ENCODE measurements around the gene OSTF1. TPM values are rescaled to one million over a fixed set of nuclear protein-coding genes. Genes with fewer than 3 reads are reported as not detected.

Gene OSTF1
- polyA plus RNA-seq, 3 donors = 14.3 to 76.3 (median 44.0) TPM

GRCh38 chr9:75108571-75108970 is 20.3 kb downstream of the OSTF1 start:
- whole genome bisulfite sequencing, 3 donors = 28 to 76% (median 44%) methylated on average over 4 of the region's 4 CpGs
- no peak overlapping the region for H3K27ac ChIP-seq (ENCODE audit: low read depth, low read length)

GRCh38 chr9:75109210-75109839 is 21.0 kb downstream of the OSTF1 start:
- WGBS, 3 donors = 86 to 98% (median 89%) methylated on average over 7 of the region's 7 CpGs
- no peak overlapping the region for H3K27ac ChIP-seq (ENCODE audit: low read depth, low read length)

DNA sequence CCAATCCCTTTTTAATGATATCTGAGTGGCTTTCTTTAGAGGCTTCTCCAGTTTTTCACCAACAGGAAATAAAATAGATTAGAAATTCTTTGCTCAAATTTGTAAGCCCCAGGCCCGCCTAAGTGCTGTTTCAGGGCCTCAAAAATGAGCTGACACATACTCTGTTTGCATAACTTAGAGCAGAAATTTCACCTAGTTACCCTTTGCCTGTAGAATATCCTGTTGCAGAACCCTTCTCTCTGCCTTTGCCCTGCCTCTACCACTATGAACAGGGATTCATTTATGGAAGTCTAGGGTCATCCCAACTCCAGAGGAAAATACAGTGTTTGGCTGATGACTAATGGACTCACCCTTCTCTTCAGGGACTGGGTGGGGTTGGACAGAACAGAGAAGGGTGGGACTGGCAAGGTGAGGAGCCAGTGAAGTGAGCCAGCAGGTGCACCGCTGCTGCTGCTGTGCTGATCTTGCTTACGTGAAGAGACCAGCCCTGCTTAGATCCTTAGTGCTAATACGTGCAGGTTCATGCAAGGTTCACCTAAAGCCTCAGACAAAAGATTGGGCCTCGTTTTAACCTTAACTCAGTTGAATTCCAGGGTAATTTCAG is 22.8 kb downstream of the OSTF1 start:
- no peak overlapping the region for H3K27ac ChIP-seq (ENCODE audit: low read depth, low read length)
- WGBS, 3 donors = 64 to 80% (median 68%) methylated on average over 5 of the region's 5 CpGs

DNA sequence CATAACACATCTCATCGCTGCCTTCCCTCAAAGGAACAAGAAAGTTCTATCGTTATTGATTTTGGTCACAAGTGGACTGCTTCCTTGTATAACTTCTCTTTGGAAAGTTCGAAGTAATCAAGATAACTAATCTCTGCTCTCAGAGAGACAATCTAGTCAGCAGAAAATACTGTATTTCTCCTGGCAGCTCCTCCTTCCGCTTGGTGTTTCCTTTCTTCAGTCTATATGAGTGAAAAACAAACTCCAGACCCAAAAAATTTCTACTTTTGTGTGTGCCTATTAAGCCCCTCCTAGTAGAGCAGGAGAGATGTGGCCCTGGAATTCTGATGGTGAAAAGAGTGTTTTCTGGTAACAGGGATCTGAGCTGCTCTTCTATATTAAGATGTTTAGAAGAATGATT is 24.5 kb downstream of the OSTF1 start:
- H3K27ac ChIP-seq (ENCODE audit: low read depth, low read length) = no peak overlapping the region
- 32 to 65% (median 59%) methylated on average over 4 of the region's 4 CpGs for WGBS, 3 donors

- WGBS, 3 donors = 53 to 79% (median 53%) methylated on average over 4 of the region's 4 CpGs
Observed at GRCh38 chr9:75116306-75116705, 28.0 kb downstream of the OSTF1 start.

GRCh38 chr9:75117564-75117963 is 29.2 kb downstream of the OSTF1 start:
- WGBS, 3 donors = 90 to 100% (median 100%) methylated on average over 1 of the region's 1 CpG
- no peak overlapping the region for H3K27ac ChIP-seq (ENCODE audit: low read depth, low read length)

More at GRCh38 chr9:75116306-75116705, 28.0 kb downstream of the OSTF1 start:
- no peak overlapping the region for H3K27ac ChIP-seq (ENCODE audit: low read depth, low read length)

- WGBS, 3 donors = 84 to 93% (median 88%) methylated on average over 4 of the region's 4 CpGs
- no peak overlapping the region for H3K27ac ChIP-seq (ENCODE audit: low read depth, low read length)
Observed at GRCh38 chr9:75120686-75121085, 32.4 kb downstream of the OSTF1 start.

DNA sequence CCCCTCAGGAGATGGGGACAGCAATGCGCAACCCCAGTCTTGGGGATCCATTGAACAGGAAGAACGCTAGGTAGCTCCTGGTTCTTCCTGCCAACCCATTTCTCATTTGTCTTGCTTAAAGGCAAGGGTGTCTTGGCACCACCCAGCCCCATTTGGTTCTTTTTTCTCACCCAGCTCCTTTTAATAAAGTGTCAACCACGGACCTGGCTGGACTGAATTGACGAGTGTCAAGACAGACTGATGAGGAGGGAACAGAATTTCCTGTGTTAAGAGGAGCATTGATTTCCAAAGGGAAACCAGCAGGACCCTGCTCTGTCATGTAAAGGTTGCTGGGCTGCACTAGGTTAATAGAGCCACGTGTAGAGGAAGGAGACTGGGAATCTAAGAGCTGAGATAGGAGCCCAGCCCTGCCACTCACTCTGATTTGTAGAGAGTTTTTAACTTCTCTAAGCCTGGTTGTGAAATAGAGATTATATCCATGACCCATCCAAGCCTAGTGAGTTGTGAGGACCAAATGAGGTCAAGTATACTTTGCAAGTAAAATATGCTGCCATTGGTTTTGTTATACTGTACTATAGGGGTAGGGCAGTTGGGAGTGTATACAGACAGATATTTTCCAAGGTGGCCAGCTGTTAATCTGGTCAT is 33.7 kb downstream of the OSTF1 start:
- no peak overlapping the region for H3K27ac ChIP-seq (ENCODE audit: low read depth, low read length)
- 78 to 86% (median 81%) methylated on average over 5 of the region's 5 CpGs for WGBS, 3 donors

DNA sequence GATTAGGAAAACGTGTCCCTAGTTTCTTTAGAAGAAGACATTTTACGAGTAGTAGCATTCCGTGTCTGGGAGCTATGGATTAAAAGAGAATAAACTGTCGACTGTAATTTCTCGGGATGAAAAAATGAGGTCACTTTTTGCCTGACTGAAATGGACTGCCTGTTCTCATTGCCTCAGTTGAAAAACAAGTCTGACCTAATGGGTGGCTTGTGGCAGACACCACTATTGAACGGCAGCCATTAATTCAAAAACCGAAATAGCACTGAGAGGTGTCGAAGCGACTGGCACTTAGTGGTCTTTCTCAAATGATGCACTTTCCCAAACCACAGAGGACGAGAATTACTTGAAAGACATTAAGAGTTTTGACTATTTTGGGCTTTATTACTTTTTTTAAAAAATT is 35.4 kb downstream of the OSTF1 start:
- no peak overlapping the region for H3K27ac ChIP-seq (ENCODE audit: low read depth, low read length)
- 95 to 96% (median 96%) methylated on average over 10 of the region's 10 CpGs for WGBS, 3 donors

DNA sequence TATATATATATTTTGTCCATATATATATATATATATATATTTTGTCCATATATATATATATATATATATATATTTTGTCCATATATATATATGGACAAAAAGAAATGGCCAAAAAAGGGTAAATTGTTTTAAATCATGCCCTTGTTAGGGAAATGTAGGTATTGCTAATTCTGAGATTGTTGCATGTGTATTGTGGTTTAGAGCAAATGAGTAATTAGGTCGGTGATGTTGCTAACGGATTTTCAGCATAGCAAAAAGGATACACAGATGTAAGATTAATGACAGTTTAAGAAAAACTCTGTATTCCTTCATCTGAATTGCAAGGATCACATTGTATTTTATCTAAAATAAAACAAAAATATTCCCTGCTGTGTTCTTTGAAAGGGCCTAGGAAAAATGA is 40.2 kb downstream of the OSTF1 start:
- no peak overlapping the region for H3K27ac ChIP-seq (ENCODE audit: low read depth, low read length)
- 77 to 96% (median 82%) methylated on average over 2 of the region's 2 CpGs for WGBS, 3 donors

DNA sequence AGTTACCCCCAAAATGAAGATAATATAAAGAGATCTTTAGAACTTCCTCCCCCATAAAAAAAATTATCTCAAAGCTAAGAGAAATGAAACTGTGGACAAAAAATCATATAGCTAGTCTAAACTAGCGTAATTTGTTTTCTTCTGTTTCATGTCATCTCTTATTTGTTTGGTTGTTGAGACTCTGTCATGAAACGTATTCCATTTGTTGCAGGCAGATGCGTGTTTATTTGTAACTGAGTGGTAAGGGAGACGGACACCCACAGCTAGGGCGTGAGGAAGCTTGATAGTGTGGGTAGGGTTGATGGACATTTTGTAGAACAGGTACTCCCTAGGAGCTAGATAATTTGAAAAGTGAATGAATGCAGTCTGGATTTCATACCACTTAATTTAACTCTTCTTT is 41.9 kb downstream of the OSTF1 start:
- WGBS, 3 donors = 96 to 99% (median 97%) methylated on average over 5 of the region's 5 CpGs
- no peak overlapping the region for H3K27ac ChIP-seq (ENCODE audit: low read depth, low read length)

GRCh38 chr9:75130621-75131230 is 42.4 kb downstream of the OSTF1 start:
- 67 to 79% (median 79%) methylated on average over 5 of the region's 5 CpGs for WGBS, 3 donors
- no peak overlapping the region for H3K27ac ChIP-seq (ENCODE audit: low read depth, low read length)

GRCh38 chr9:75131700-75132099 is 43.4 kb downstream of the OSTF1 start:
- H3K27ac ChIP-seq (ENCODE audit: low read depth, low read length) = no peak overlapping the region
- 93 to 96% (median 93%) methylated on average over 3 of the region's 3 CpGs for WGBS, 3 donors

DNA sequence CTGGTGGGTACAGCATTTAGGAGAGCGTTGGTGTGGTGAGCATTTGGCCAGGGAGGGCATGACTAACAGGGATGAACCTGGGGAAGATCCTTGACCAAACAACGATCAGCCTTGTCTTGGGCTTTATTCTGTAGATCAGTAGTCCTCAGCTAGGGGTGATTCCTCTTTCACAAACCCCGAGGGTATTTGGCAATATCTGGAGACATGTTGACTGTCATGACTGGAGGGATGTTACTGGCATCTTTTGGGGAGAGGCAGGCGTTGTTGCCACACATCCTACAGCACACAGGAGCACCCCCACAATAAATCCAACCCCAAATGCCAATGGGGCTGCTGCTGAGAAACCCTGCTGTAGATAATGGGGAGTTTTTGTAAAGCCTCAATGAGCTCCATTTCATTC is 43.9 kb downstream of the OSTF1 start:
- no peak overlapping the region for H3K27ac ChIP-seq (ENCODE audit: low read depth, low read length)
- 59 to 87% (median 76%) methylated on average over 4 of the region's 4 CpGs for WGBS, 3 donors

DNA sequence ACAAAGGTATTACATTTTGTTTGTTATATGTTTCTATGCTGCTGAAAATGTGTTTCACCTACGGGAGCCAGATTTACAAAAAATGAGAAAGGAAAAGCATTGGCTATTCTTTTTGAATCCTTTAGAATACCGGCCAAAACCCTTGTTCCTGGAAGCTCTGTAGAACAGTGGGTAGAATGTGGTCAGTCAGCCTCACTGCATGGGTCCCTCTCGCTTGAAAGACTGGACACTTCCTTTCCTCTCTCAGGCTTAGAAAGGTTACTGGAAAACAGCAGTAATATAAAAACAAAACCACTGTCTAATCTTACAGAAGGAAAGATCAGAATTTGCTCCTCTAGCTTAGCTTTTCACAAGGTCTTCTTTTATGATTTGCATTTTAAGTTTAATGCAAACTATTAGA is 45.1 kb downstream of the OSTF1 start:
- WGBS, 3 donors = 90 to 93% (median 92%) methylated on average over 3 of the region's 3 CpGs
- no peak overlapping the region for H3K27ac ChIP-seq (ENCODE audit: low read depth, low read length)

DNA sequence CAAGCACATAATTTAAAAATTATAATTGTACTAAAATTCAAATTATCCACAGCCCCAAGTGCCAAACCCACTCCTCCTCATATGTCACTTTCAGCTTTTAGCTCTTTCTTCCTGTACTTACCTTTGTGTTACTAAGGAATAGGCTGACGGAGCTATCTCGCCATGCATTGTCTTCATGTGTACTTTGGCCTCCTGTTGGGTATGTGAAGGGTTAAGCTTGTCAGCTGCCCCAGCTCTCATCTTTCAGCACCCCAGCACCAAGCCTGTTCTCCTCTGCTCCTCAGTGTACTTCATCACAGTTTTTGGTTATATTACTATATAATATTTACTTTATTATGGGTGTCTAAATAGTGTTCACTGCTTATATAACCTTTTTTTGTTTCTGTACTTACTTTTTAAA is 46.2 kb downstream of the OSTF1 start:
- H3K27ac ChIP-seq (ENCODE audit: low read depth, low read length) = no peak overlapping the region
- WGBS, 3 donors = 76 to 96% (median 87%) methylated on average over 2 of the region's 2 CpGs

DNA sequence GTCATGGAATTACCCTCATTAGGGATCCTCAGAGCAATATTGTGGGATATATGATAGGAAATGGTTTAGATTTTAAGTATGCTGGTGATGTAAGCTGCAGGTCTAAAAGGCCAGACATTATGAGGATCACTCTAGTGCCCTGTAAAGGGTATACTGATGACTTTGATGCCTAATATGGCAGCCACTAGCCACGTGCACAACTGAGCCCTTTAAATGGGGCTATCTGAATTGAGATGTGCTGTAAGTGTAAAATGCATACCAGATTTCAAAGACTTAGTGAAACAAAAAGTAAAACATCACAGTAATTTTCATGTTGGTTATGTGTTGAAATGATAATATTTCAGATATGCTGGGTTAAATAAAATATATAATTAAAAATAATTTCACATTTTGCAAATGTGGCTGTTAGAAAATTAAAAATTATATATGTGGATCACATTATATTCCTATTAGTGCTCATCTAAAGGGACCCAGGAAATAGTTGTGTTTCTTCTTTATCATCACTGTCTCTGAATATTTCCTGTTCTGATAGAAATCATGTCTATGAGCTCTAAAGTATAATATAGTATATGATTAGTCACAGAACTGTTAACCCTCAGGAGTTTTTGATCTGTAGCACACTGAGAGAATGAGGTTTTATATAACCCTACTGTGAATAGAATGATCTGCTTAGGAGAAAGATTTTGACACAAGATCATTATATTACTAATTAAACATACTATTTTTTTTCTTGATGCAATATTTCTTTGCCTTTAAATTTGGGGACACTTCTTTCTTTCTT is 50.1 kb downstream of the OSTF1 start:
- 69 to 84% (median 83%) methylated on average over 1 of the region's 1 CpG for WGBS, 3 donors
- H3K27ac ChIP-seq (ENCODE audit: low read depth, low read length) = no peak overlapping the region

DNA sequence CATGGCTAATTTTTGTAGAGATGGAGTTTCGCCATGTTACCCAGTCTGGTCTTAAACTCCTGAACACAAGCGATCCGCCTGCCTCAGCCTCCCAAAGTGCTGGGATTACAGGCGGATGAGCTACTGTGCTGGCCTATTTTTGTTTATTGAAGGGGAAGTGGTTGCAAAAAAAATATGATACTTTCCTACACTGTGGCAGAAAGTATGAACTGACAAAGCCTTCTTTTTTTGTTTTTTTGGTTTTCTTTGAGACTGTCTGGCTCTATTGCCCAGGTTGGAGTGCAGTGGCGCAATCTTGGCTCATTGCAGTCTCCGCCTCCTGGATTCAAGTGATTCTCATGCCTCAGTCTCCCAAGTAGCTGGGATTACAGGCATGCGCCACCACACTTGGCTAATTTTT is 50.9 kb downstream of the OSTF1 start:
- H3K27ac ChIP-seq (ENCODE audit: low read depth, low read length) = no peak overlapping the region
- 87 to 94% (median 89%) methylated on average over 7 of the region's 7 CpGs for WGBS, 3 donors

GRCh38 chr9:75140261-75140660 is 51.9 kb downstream of the OSTF1 start:
- no peak overlapping the region for H3K27ac ChIP-seq (ENCODE audit: low read depth, low read length)
- 77 to 94% (median 84%) methylated on average over 3 of the region's 3 CpGs for WGBS, 3 donors
